D721Med (cell line): ENCODE data around the gene PRPF40B.

Source experiments
- DNase-seq: peaks from one replicate; pipeline ENCODE4 v3.0.0; 2011; ENCODE audit warnings: low spot score; ENCODE audit not compliant: insufficient read length
- FAIRE-seq: peaks from 2 replicates; lab custom pipeline; 2011; peaks lifted over from hg19 to GRCh38; lab: Jason Lieb, UNC
- TF ChIP-seq, protein P1 (sequence below): IDR thresholded peaks from 2 replicates; pipeline ENCODE4 v1.5.1; 2012; ENCODE audit warnings: mild to moderate bottlenecking, control low read depth; ENCODE audit not compliant: insufficient read depth; ENCODE audit errors: missing control alignments

The PRPF40B gene

DNA sequence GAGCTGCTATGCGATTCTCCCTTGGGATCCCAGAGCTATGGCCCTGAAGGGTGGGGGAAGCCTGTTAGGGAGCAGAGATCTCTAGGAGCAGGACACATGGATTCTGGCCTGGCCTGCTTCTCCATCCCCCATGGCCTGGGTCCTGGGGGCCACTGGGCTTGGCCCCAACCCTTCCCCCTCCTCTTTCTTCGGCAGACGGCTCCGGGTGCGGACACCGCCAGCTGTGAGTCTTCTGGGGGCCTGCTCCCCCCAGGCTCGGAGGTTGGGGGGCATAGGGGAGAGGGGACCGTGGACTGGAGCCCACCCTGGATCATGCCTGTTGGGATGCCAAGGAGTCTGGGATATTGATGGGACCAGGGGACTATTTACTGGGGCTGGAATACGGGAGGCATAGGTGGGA lies 9.0 kb downstream of the PRPF40B start:
- FAIRE-seq = no peak
- no peak for DNase-seq
- TF ChIP-seq, protein P1, sequence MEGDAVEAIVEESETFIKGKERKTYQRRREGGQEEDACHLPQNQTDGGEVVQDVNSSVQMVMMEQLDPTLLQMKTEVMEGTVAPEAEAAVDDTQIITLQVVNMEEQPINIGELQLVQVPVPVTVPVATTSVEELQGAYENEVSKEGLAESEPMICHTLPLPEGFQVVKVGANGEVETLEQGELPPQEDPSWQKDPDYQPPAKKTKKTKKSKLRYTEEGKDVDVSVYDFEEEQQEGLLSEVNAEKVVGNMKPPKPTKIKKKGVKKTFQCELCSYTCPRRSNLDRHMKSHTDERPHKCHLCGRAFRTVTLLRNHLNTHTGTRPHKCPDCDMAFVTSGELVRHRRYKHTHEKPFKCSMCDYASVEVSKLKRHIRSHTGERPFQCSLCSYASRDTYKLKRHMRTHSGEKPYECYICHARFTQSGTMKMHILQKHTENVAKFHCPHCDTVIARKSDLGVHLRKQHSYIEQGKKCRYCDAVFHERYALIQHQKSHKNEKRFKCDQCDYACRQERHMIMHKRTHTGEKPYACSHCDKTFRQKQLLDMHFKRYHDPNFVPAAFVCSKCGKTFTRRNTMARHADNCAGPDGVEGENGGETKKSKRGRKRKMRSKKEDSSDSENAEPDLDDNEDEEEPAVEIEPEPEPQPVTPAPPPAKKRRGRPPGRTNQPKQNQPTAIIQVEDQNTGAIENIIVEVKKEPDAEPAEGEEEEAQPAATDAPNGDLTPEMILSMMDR = no peak

- no peak for FAIRE-seq
- DNase-seq = no peak
- TF ChIP-seq, protein P1 = no peak
Observed at GRCh38 chr12:49632986-49633702, 9.8 kb downstream of the PRPF40B start.

DNA sequence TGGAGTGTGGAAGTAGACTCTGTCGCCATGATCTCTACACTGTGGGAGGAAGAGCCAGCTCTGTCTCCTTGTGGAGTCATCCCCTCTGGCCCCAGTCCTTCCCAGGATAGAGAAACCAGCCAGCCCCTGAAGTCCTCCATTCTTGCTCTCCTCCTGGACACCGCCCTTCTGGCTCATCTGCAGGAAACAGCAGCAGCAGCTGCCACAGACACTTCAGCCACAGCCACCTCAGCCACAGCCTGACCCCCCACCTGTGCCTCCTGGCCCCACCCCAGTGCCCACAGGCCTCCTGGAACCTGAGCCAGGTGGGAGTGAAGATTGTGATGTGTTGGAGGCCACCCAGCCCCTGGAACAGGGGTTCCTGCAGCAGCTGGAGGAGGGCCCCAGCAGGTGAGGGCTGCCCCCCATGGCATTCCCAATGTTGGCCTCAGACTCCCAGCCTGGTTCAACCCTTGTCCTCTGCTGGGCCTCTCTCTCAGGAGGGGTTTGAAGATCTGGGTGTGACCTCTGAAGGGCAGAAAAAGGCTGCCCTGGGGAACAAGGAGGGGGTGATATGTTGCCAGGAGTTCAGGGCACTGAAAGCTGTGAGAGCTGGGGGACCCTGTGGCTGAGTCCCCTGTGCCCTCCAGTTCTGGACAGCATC lies 10.5 kb downstream of the PRPF40B start:
- DNase-seq = no peak
- no peak for FAIRE-seq
- TF ChIP-seq, protein P1 = no peak

DNA sequence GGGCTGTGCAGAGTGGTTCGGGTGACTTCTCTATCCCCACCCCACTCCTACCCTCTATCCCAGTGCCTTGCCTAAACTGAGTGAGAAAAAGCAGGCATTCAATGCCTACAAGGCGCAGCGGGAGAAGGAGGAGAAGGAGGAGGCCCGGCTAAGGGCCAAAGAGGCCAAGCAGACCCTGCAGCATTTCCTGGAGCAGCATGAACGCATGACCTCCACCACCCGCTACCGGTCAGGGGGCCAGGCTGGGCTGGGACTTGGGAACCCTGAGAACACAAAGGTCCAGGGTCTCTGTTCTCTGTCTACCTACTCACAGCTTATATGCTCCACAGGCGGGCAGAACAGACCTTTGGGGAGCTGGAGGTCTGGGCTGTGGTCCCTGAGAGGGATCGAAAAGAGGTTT lies 11.7 kb downstream of the PRPF40B start:
- FAIRE-seq = no peak
- TF ChIP-seq, protein P1 = no peak
- DNase-seq = no peak

DNA sequence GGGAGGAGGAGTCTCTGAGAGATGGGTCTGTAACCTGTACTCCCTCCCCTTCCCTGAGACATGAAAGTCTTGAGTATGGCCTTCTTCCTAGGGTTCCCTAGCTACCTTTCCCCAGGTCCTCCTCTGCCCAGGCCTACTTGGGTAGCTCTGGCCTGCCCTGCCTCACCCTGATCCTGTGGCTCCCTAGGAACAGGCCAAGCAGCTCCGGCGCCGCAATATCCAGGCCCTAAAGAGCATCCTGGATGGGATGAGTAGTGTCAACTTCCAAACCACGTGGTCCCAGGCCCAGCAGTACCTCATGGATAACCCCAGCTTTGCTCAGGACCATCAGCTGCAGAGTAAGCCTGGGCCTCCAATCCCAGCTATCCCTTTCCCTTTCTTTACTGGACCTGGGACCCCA lies 12.3 kb downstream of the PRPF40B start:
- no peak for FAIRE-seq
- TF ChIP-seq, protein P1 = no peak
- DNase-seq = no peak

DNA sequence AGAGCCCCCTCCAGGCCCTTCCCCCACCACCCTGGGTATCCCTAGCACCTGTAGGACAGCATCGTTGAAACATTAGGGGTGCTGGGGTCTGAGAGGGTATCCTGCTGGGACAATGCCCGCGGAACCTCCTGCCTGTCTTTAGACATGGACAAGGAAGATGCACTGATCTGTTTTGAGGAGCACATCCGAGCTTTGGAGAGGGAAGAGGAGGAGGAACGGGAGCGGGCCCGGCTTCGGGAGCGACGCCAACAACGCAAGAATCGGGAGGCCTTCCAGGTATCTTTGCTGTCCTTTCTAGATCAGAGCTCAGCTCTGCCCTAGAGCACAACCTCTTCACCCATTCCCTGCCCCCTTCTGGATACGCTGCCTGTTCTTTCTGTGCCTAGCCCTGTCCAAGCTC lies 13.2 kb downstream of the PRPF40B start:
- DNase-seq (no peak), FAIRE-seq (no peak)
- TF ChIP-seq, protein P1 = no peak
